ENCODE measurements around the gene KATNB1. TPM values are rescaled to one million over a fixed set of nuclear protein-coding genes. Genes with fewer than 3 reads are reported as not detected.
"Not testable (repeated sequence)": the region's sequence is repeated elsewhere in the genome, so short reads cannot be mapped to it uniquely, and the experiment has no call there.

The KATNB1 gene
- polyA plus RNA-seq, 1 donor = 16.2 TPM

GRCh38 chr16:57773655-57774295, 38.2 kb downstream of the KATNB1 start:
- no peaks in the 10 kb centered on the region for H3K27me3 ChIP-seq (ENCODE audit: control insufficient read depth, insufficient read depth, low read length)
- H3K4me1 ChIP-seq (ENCODE audit: control insufficient read depth, insufficient read depth, low read length) = peaks cover 9% of the 10 kb centered on the region
- no peak overlapping the region for H3K27ac ChIP-seq (ENCODE audit: low read length)
- DNase-seq = no peak
- WGBS (ENCODE audit: insufficient coverage, low lambda C conversion rate) = no CpG with 5 or more reads among the region's 11 CpGs
- H3K36me3 ChIP-seq (ENCODE audit: control insufficient read depth, insufficient read depth, low read length) = peaks cover 63% of the 10 kb centered on the region
- no peaks in the 10 kb centered on the region for H3K9me3 ChIP-seq (ENCODE audit: control insufficient read depth, low read depth, low read length)
- no peak overlapping the region for H3K4me3 ChIP-seq (ENCODE audit: low read length)

- peaks cover 53% of the 10 kb centered on the region for H3K36me3 ChIP-seq (ENCODE audit: control insufficient read depth, insufficient read depth, low read length)
- H3K27me3 ChIP-seq (ENCODE audit: control insufficient read depth, insufficient read depth, low read length) = no peaks in the 10 kb centered on the region
- H3K9me3 ChIP-seq (ENCODE audit: control insufficient read depth, low read depth, low read length) = no peaks in the 10 kb centered on the region
- no peak overlapping the region for H3K4me3 ChIP-seq (ENCODE audit: low read length)
- peaks cover 9% of the 10 kb centered on the region for H3K4me1 ChIP-seq (ENCODE audit: control insufficient read depth, insufficient read depth, low read length)
- H3K27ac ChIP-seq (ENCODE audit: low read length) = no peak overlapping the region
- peak; percentile 26 to 41 for DNase-seq
- WGBS (ENCODE audit: insufficient coverage, low lambda C conversion rate) = no CpG with 5 or more reads among the region's 12 CpGs
Observed at GRCh38 chr16:57774705-57775285, 39.2 kb downstream of the KATNB1 start.

GRCh38 chr16:57775661-57776469, 40.3 kb downstream of the KATNB1 start:
- no CpG with 5 or more reads among the region's 23 CpGs for WGBS (ENCODE audit: insufficient coverage, low lambda C conversion rate)
- peak; percentile 33 to 55 for DNase-seq
- no peak overlapping the region for H3K27ac ChIP-seq (ENCODE audit: low read length)
- H3K4me3 ChIP-seq (ENCODE audit: low read length) = no peak overlapping the region
- H3K27me3 ChIP-seq (ENCODE audit: control insufficient read depth, insufficient read depth, low read length) = no peaks in the 10 kb centered on the region
- H3K4me1 ChIP-seq (ENCODE audit: control insufficient read depth, insufficient read depth, low read length) = peaks cover 9% of the 10 kb centered on the region
- no peaks in the 10 kb centered on the region for H3K9me3 ChIP-seq (ENCODE audit: control insufficient read depth, low read depth, low read length)
- peaks cover 43% of the 10 kb centered on the region for H3K36me3 ChIP-seq (ENCODE audit: control insufficient read depth, insufficient read depth, low read length)

GRCh38 chr16:57778658-57779057, 43.1 kb downstream of the KATNB1 start:
- Histone ChIP-seq H3K9me3 (ENCODE audit: control insufficient read depth, low read depth, low read length) (no peaks in the 10 kb centered on the region), H3K4me3 (ENCODE audit: low read length) (no peak overlapping the region), H3K36me3 (ENCODE audit: control insufficient read depth, insufficient read depth, low read length) (peaks cover 33% of the 10 kb centered on the region), H3K4me1 (ENCODE audit: control insufficient read depth, insufficient read depth, low read length) (peaks cover 27% of the 10 kb centered on the region), H3K27ac (ENCODE audit: low read length) (no peak overlapping the region), H3K27me3 (ENCODE audit: control insufficient read depth, insufficient read depth, low read length) (no peaks in the 10 kb centered on the region)
- no peak for DNase-seq
- WGBS (ENCODE audit: insufficient coverage, low lambda C conversion rate) = 84% methylated on average over 2 of the region's 5 CpGs

- not testable (repeated sequence) for DNase-seq; H3K27me3 ChIP-seq (ENCODE audit: control insufficient read depth, insufficient read depth, low read length); H3K27ac ChIP-seq (ENCODE audit: low read length); H3K4me3 ChIP-seq (ENCODE audit: low read length); H3K9me3 ChIP-seq (ENCODE audit: control insufficient read depth, low read depth, low read length)
- no CpG with 5 or more reads among the region's 5 CpGs for WGBS (ENCODE audit: insufficient coverage, low lambda C conversion rate)
- H3K36me3 ChIP-seq (ENCODE audit: control insufficient read depth, insufficient read depth, low read length) = peaks cover 38% of the 10 kb centered on the region
- peaks cover 26% of the 10 kb centered on the region for H3K4me1 ChIP-seq (ENCODE audit: control insufficient read depth, insufficient read depth, low read length)
Observed at GRCh38 chr16:57779836-57780235, 44.3 kb downstream of the KATNB1 start.

GRCh38 chr16:57781349-57781740, 45.8 kb downstream of the KATNB1 start:
- H3K9me3 ChIP-seq (ENCODE audit: control insufficient read depth, low read depth, low read length) = no peaks in the 10 kb centered on the region
- peaks cover 18% of the 10 kb centered on the region for H3K4me1 ChIP-seq (ENCODE audit: control insufficient read depth, insufficient read depth, low read length)
- no peak for DNase-seq
- H3K36me3 ChIP-seq (ENCODE audit: control insufficient read depth, insufficient read depth, low read length) = peaks cover 34% of the 10 kb centered on the region
- no peaks in the 10 kb centered on the region for H3K27me3 ChIP-seq (ENCODE audit: control insufficient read depth, insufficient read depth, low read length)
- no CpG with 5 or more reads among the region's 1 CpG for WGBS (ENCODE audit: insufficient coverage, low lambda C conversion rate)
- no peak overlapping the region for H3K4me3 ChIP-seq (ENCODE audit: low read length)
- peak overlapping the region; percentile 32 for H3K27ac ChIP-seq (ENCODE audit: low read length)

GRCh38 chr16:57781741-57782606, 46.4 kb downstream of the KATNB1 start:
- WGBS (ENCODE audit: insufficient coverage, low lambda C conversion rate) = no CpG with 5 or more reads among the region's 10 CpGs

GRCh38 chr16:57782607-57783055, 47.1 kb downstream of the KATNB1 start:
- no CpG with 5 or more reads among the region's 11 CpGs for WGBS (ENCODE audit: insufficient coverage, low lambda C conversion rate)
- not testable (repeated sequence) for H3K27me3 ChIP-seq (ENCODE audit: control insufficient read depth, insufficient read depth, low read length); H3K4me3 ChIP-seq (ENCODE audit: low read length); DNase-seq; H3K9me3 ChIP-seq (ENCODE audit: control insufficient read depth, low read depth, low read length)
- Histone ChIP-seq H3K36me3 (ENCODE audit: control insufficient read depth, insufficient read depth, low read length) (peaks cover 45% of the 10 kb centered on the region), H3K27ac (ENCODE audit: low read length) (peak overlapping the region; percentile 64), H3K4me1 (ENCODE audit: control insufficient read depth, insufficient read depth, low read length) (peaks cover 22% of the 10 kb centered on the region)

More at GRCh38 chr16:57781741-57782606, 46.4 kb downstream of the KATNB1 start:
- Histone ChIP-seq H3K9me3 (ENCODE audit: control insufficient read depth, low read depth, low read length) (no peaks in the 10 kb centered on the region), H3K4me3 (ENCODE audit: low read length) (no peak overlapping the region), H3K27ac (ENCODE audit: low read length) (peak overlapping the region; percentile 64), H3K27me3 (ENCODE audit: control insufficient read depth, insufficient read depth, low read length) (no peaks in the 10 kb centered on the region), H3K36me3 (ENCODE audit: control insufficient read depth, insufficient read depth, low read length) (peaks cover 40% of the 10 kb centered on the region), H3K4me1 (ENCODE audit: control insufficient read depth, insufficient read depth, low read length) (peaks cover 18% of the 10 kb centered on the region)
- peak; percentile 78 to 87 for DNase-seq

- H3K4me3 ChIP-seq (ENCODE audit: low read length) = no peak overlapping the region
- H3K4me1 ChIP-seq (ENCODE audit: control insufficient read depth, insufficient read depth, low read length) = peaks cover 22% of the 10 kb centered on the region
- no peak for DNase-seq
- no peaks in the 10 kb centered on the region for H3K27me3 ChIP-seq (ENCODE audit: control insufficient read depth, insufficient read depth, low read length)
- WGBS (ENCODE audit: insufficient coverage, low lambda C conversion rate) = no CpG with 5 or more reads among the region's 4 CpGs
- H3K27ac ChIP-seq (ENCODE audit: low read length) = peak overlapping the region; percentile 64
- H3K36me3 ChIP-seq (ENCODE audit: control insufficient read depth, insufficient read depth, low read length) = peaks cover 48% of the 10 kb centered on the region
- H3K9me3 ChIP-seq (ENCODE audit: control insufficient read depth, low read depth, low read length) = no peaks in the 10 kb centered on the region
Observed at GRCh38 chr16:57783116-57783515, 47.5 kb downstream of the KATNB1 start.

GRCh38 chr16:57783883-57784282, 48.3 kb downstream of the KATNB1 start:
- Histone ChIP-seq H3K9me3 (ENCODE audit: control insufficient read depth, low read depth, low read length) (no peaks in the 10 kb centered on the region), H3K4me1 (ENCODE audit: control insufficient read depth, insufficient read depth, low read length) (peaks cover 22% of the 10 kb centered on the region), H3K4me3 (ENCODE audit: low read length) (no peak overlapping the region), H3K27ac (ENCODE audit: low read length) (no peak overlapping the region), H3K36me3 (ENCODE audit: control insufficient read depth, insufficient read depth, low read length) (peaks cover 53% of the 10 kb centered on the region), H3K27me3 (ENCODE audit: control insufficient read depth, insufficient read depth, low read length) (no peaks in the 10 kb centered on the region)
- DNase-seq = no peak
- WGBS (ENCODE audit: insufficient coverage, low lambda C conversion rate) = no CpG with 5 or more reads among the region's 8 CpGs
